ENCODE data around the gene INO80.

DNA sequence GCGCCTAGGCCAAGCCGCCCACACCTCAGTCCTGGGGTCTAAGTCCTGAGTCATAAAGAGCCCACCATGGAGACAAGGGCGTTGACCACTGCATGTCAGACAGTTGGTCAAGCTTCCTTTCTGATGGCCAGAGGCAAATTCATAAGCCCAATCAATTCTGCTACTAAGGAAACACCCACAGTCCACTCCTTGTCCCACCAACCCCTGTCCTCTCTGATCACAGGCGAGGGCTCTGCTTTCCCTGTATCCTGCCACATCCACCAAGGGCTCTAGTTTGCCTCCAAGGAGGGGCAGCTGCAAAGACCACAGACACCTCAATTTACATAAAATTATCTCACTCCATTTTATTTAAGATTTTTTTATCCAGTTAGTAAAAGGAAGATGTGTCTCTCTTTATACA, 137.5 kb downstream of the INO80 start:
- TF ChIP-seq POLR2A (IDR thresholded peaks at IDR 0.05): no peak
- TF ChIP-seq, protein P1, sequence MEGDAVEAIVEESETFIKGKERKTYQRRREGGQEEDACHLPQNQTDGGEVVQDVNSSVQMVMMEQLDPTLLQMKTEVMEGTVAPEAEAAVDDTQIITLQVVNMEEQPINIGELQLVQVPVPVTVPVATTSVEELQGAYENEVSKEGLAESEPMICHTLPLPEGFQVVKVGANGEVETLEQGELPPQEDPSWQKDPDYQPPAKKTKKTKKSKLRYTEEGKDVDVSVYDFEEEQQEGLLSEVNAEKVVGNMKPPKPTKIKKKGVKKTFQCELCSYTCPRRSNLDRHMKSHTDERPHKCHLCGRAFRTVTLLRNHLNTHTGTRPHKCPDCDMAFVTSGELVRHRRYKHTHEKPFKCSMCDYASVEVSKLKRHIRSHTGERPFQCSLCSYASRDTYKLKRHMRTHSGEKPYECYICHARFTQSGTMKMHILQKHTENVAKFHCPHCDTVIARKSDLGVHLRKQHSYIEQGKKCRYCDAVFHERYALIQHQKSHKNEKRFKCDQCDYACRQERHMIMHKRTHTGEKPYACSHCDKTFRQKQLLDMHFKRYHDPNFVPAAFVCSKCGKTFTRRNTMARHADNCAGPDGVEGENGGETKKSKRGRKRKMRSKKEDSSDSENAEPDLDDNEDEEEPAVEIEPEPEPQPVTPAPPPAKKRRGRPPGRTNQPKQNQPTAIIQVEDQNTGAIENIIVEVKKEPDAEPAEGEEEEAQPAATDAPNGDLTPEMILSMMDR (IDR thresholded peaks at IDR 0.05): no peak

All from breast epithelium (tissue), 3 donors.